ENCODE measurements around the gene SPTB. TPM values are rescaled to one million over a fixed set of nuclear protein-coding genes. Genes with fewer than 3 reads are reported as not detected.

Gene SPTB
- total RNA-seq, 1 experiment from 2014 or later: 0.13 TPM

- in situ Hi-C loops (cut with HindIII; ENCODE audit: low pct_unique_long_range_greater_than_20kb, low sequenced_read_pairs): no loop called here
- Histone ChIP-seq H3K9me3 (ENCODE audit: control insufficient read depth, insufficient read depth, low read depth, low read length) (no peaks in the 10 kb centered on the region), H3K36me3 (ENCODE audit: control insufficient read depth, insufficient read depth, low read length) (no peaks in the 10 kb centered on the region), H3K27ac (ENCODE audit: low read length) (no peak overlapping the region), H3K4me1 (ENCODE audit: control insufficient read depth, insufficient read depth, low read length) (peaks cover 31% of the 10 kb centered on the region), H3K27me3 (ENCODE audit: control insufficient read depth, insufficient read depth, low read length) (no peaks in the 10 kb centered on the region), H3K4me3 (ENCODE audit: low read depth in 2 of 2, low read length in 2 of 2) (no peak overlapping the region)
- CTCF ChIA-PET: no interaction called here
- DNase-seq (ENCODE audit: low read depth, low spot score) (no peak), ATAC-seq (no peak)
- POLR2A ChIA-PET: no interaction called here
- intact Hi-C loops (cut with micrococcal nuclease; ENCODE audit: unreplicated experiment): no loop called here
- BruUV-seq (replicated peaks): no TSS peak
- TF ChIP-seq CTCF (IDR thresholded peaks at IDR 0.05) (no peak), REST (IDR thresholded peaks at IDR 0.05; ENCODE audit: insufficient read depth in 1 of 2, low read depth in 2 of 2, low read length in 1 of 2) (no peak), POLR2AphosphoS5 (IDR thresholded peaks at IDR 0.05; ENCODE audit: low read depth, low read length) (no peak), TCF7L2 (IDR thresholded peaks at IDR 0.05; ENCODE audit: low read depth, low read length) (no peak), SIN3A (IDR thresholded peaks at IDR 0.05; ENCODE audit: borderline replicate concordance, insufficient read depth, low read depth, low read length) (no peak)
Observed at GRCh38 chr14:64722842-64723447, 156.8 kb downstream of the SPTB start.

- intact Hi-C loops (cut with micrococcal nuclease; ENCODE audit: unreplicated experiment) (no loop called here), in situ Hi-C loops (cut with HindIII; ENCODE audit: low pct_unique_long_range_greater_than_20kb, low sequenced_read_pairs) (no loop called here)
- H3K27me3 ChIP-seq (ENCODE audit: control insufficient read depth, insufficient read depth, low read length): no peaks in the 10 kb centered on the region
- POLR2A ChIA-PET: no interaction called here
- no peak for ATAC-seq
- TF ChIP-seq SIN3A (IDR thresholded peaks at IDR 0.05; ENCODE audit: borderline replicate concordance, insufficient read depth, low read depth, low read length) (no peak), TCF7L2 (IDR thresholded peaks at IDR 0.05; ENCODE audit: low read depth, low read length) (no peak), REST (IDR thresholded peaks at IDR 0.05; ENCODE audit: insufficient read depth in 1 of 2, low read depth in 2 of 2, low read length in 1 of 2) (no peak), POLR2AphosphoS5 (IDR thresholded peaks at IDR 0.05; ENCODE audit: low read depth, low read length) (no peak), CTCF (IDR thresholded peaks at IDR 0.05) (no peak)
- H3K4me1 ChIP-seq (ENCODE audit: control insufficient read depth, insufficient read depth, low read length): peaks cover 39% of the 10 kb centered on the region
- no TSS peak for BruUV-seq (replicated peaks)
- H3K36me3 ChIP-seq (ENCODE audit: control insufficient read depth, insufficient read depth, low read length): no peaks in the 10 kb centered on the region
- no peak for DNase-seq (ENCODE audit: low read depth, low spot score)
- H3K4me3 ChIP-seq (ENCODE audit: low read depth in 2 of 2, low read length in 2 of 2): no peak overlapping the region
- CTCF ChIA-PET: no interaction called here
- no peaks in the 10 kb centered on the region for H3K9me3 ChIP-seq (ENCODE audit: control insufficient read depth, insufficient read depth, low read depth, low read length)
- no peak overlapping the region for H3K27ac ChIP-seq (ENCODE audit: low read length)
Observed at GRCh38 chr14:64721899-64722298, 157.8 kb downstream of the SPTB start.
